ENCODE results near the gene ZC3H18.

DNA sequence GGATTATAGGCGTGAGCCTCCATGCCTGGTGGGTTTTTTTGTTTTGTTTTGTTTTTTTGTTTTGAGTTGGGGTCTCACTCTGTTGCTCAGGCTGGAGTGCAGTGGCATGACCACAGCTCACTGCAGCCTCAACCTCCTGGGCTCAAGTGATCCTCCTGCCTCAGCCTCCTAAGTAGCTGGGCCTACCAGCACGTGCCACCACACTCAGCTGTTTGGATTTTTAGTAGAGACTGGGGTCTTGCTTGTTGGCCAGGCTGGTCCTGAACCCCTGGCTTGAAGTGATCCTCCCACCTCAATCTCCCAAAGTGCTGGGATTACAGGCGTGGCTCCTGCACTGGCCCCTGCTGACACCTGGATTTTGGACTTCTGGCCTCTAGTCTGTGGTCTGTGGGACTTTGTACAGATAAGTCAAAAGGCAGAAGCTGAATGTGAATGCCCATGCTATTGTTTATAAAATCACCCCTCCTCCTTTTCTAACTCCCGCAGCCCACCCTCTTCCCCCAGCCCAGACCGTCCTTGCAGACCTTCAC lies 110.4 kb downstream of the ZC3H18 start:
- no peak for TF ChIP-seq POLR2AphosphoS5 (IDR thresholded peaks at IDR 0.05; ENCODE audit: borderline replicate concordance, low read depth, low read length)
- no peak for TF ChIP-seq EZH2 (IDR thresholded peaks at IDR 0.05)
